Measurements from ENCODE around the gene GABPB2. TPM values are rescaled to one million over a fixed set of nuclear protein-coding genes. Genes with fewer than 3 reads are reported as not detected.

Gene GABPB2
- total and polyA plus RNA-seq, 2 experiments from 2014 or later, result 1.7 to 4.6 TPM

GRCh38 chr1:151134396-151134795, 63.8 kb downstream of the GABPB2 start:
- peaks cover 12% of the 10 kb centered on the region for H3K27me3 ChIP-seq
- DNase-seq (ENCODE audit: low read depth in 1 of 2, low spot score in 1 of 2), result no peak
- H3K4me3 ChIP-seq, result no peak overlapping the region
- no peak for TF ChIP-seq CTCF (IDR thresholded peaks at IDR 0.05; ENCODE audit: low read depth, low read length)
- peaks cover 11% of the 10 kb centered on the region for H3K36me3 ChIP-seq
- H3K9me3 ChIP-seq (ENCODE audit: low read depth), result no peaks in the 10 kb centered on the region
- H3K4me1 ChIP-seq (ENCODE audit: low read depth), result peaks cover 4% of the 10 kb centered on the region
- H3K27ac ChIP-seq, result no peak overlapping the region

- H3K27ac ChIP-seq, result no peak overlapping the region
- peaks cover 2% of the 10 kb centered on the region for H3K4me1 ChIP-seq (ENCODE audit: low read depth)
- peaks cover 12% of the 10 kb centered on the region for H3K27me3 ChIP-seq
- no peak for TF ChIP-seq CTCF (IDR thresholded peaks at IDR 0.05; ENCODE audit: low read depth, low read length)
- peaks cover 14% of the 10 kb centered on the region for H3K36me3 ChIP-seq
- H3K9me3 ChIP-seq (ENCODE audit: low read depth), result no peaks in the 10 kb centered on the region
- no peak for DNase-seq (ENCODE audit: low read depth in 1 of 2, low spot score in 1 of 2)
- H3K4me3 ChIP-seq, result no peak overlapping the region
Observed at GRCh38 chr1:151134991-151135390, 64.4 kb downstream of the GABPB2 start.

- no peaks in the 10 kb centered on the region for H3K9me3 ChIP-seq (ENCODE audit: low read depth)
- peaks cover 2% of the 10 kb centered on the region for H3K4me1 ChIP-seq (ENCODE audit: low read depth)
- H3K36me3 ChIP-seq, result peaks cover 14% of the 10 kb centered on the region
- no peak for DNase-seq (ENCODE audit: low read depth in 1 of 2, low spot score in 1 of 2)
- no peak overlapping the region for H3K27ac ChIP-seq
- peaks cover 12% of the 10 kb centered on the region for H3K27me3 ChIP-seq
- no peak overlapping the region for H3K4me3 ChIP-seq
- no peak for TF ChIP-seq CTCF (IDR thresholded peaks at IDR 0.05; ENCODE audit: low read depth, low read length)
Observed at GRCh38 chr1:151135433-151136385, 65.1 kb downstream of the GABPB2 start.

- Histone ChIP-seq H3K36me3 (peaks cover 14% of the 10 kb centered on the region), H3K4me1 (ENCODE audit: low read depth) (peaks cover 6% of the 10 kb centered on the region), H3K4me3 (no peak overlapping the region), H3K27ac (no peak overlapping the region), H3K27me3 (peaks cover 5% of the 10 kb centered on the region), H3K9me3 (ENCODE audit: low read depth) (no peaks in the 10 kb centered on the region)
- no peak for TF ChIP-seq CTCF (IDR thresholded peaks at IDR 0.05; ENCODE audit: low read depth, low read length)
- no peak for DNase-seq (ENCODE audit: low read depth in 1 of 2, low spot score in 1 of 2)
Observed at GRCh38 chr1:151137789-151138188, 67.2 kb downstream of the GABPB2 start.

- Histone ChIP-seq H3K36me3 (peaks cover 3% of the 10 kb centered on the region), H3K4me3 (no peak overlapping the region), H3K4me1 (ENCODE audit: low read depth) (peaks cover 35% of the 10 kb centered on the region), H3K27ac (peak overlapping the region; percentile 82), H3K27me3 (no peaks in the 10 kb centered on the region), H3K9me3 (ENCODE audit: low read depth) (no peaks in the 10 kb centered on the region)
- no peak for DNase-seq (ENCODE audit: low read depth in 1 of 2, low spot score in 1 of 2)
- no peak for TF ChIP-seq CTCF (IDR thresholded peaks at IDR 0.05; ENCODE audit: low read depth, low read length)
Observed at GRCh38 chr1:151142411-151143056, 72.0 kb downstream of the GABPB2 start.
